Transverse colon (tissue), 4 donors: ENCODE results near the gene MYH9. TPM values are rescaled to one million over a fixed set of nuclear protein-coding genes. Genes with fewer than 3 reads are reported as not detected.
"Not testable (repeated sequence)": the region's sequence is repeated elsewhere in the genome, so short reads cannot be mapped to it uniquely, and the experiment has no call there.

Experiments used
- DNase-seq: peaks from one replicate; pipeline ENCODE4 v3.0.0-alpha.2; 2019
- H3K27ac ChIP-seq, 4 donors: fragments of 200-600 bp; sonication (generic); 2 replicates each; pipeline ENCODE4 v1.5.1; 2016 to 2018; ENCODE audit warnings: inconsistent platforms in 4 of 4
- H3K27me3 ChIP-seq: fragments of 200-600 bp; sonication (generic); 2 replicates; pipeline ENCODE4 v1.5.1; 2017; ENCODE audit warnings: inconsistent platforms
- H3K36me3 ChIP-seq, 4 donors: fragments of 200-600 bp; sonication (generic); 2 replicates each; pipeline ENCODE4 v1.5.1; 2017 to 2019; ENCODE audit warnings: inconsistent platforms in 4 of 4
- H3K4me1 ChIP-seq, 4 donors: fragments of 200-600 bp; sonication (generic); 2 replicates each; pipeline ENCODE4 v1.5.1; 2017 to 2020; ENCODE audit warnings: inconsistent platforms in 4 of 4
- H3K4me3 ChIP-seq, 4 donors: fragments of 200-600 bp; sonication (generic); 1 replicate in 1 of 4; 2 replicates in 3 of 4; pipeline versions ENCODE4 v1.5.1 to v1.6.1; 2017 to 2019; ENCODE audit warnings: inconsistent platforms in 4 of 4
- H3K9me3 ChIP-seq, 2 donors: fragments of 200-600 bp; sonication (generic); 2 replicates each; pipeline ENCODE4 v1.5.1; 2017 to 2019; ENCODE audit warnings: inconsistent platforms in 2 of 2
- CTCF ChIP-seq, 5 experiments: fragments of 200-600 bp in 3 of 5; fragments of 450-650 bp in 2 of 5; sonication (generic) in 3 of 5; IDR thresholded peaks; 1 replicate in 2 of 5; 2 replicates in 3 of 5; pipeline ENCODE4 v1.5.1; 2016 to 2017; ENCODE audit warnings: antibody characterized with exemption in 5 of 5, inconsistent platforms in 3 of 5, mild to moderate bottlenecking in 2 of 5, moderate library complexity in 1 of 5
- EP300 ChIP-seq: sonication (generic); formaldehyde crosslinking; IDR thresholded peaks from one replicate; pipeline ENCODE4 v1.6.1; 2017; ENCODE audit warnings: antibody characterized with exemption, low read depth
- POLR2A ChIP-seq: fragments of 450-650 bp; IDR thresholded peaks from one replicate; pipeline ENCODE4 v1.6.1; 2016; ENCODE audit warnings: antibody characterized with exemption, mild to moderate bottlenecking, moderate library complexity
- POLR2AphosphoS5 ChIP-seq, 3 donors: sonication (generic); formaldehyde crosslinking; IDR thresholded peaks; one replicate each; pipeline ENCODE4 v1.6.1; 2016; ENCODE audit warnings: antibody characterized with exemption in 3 of 3
- WGBS, 2 donors: methylation state at CpG; one replicate each; pipeline ENCODE4 v1.1.5; 2018; ENCODE audit warnings: low coverage in 1 of 2; 5-methylcytosine and 5-hydroxymethylcytosine counted together
- in situ Hi-C, 4 donors: fragments of 200-750 bp; cut with MboI; loops; one replicate each; pipeline versions ENCODE4 v1.15.0 to v1.15.1; 2017; ENCODE audit warnings: low sequenced_read_pairs in 3 of 4, low pct_ligation_motif_present in 1 of 4, low pct_unique_long_range_greater_than_20kb in 1 of 4
- intact Hi-C: fragments of 100-400 bp; cut with DNase I; formaldehyde crosslinking; loops from one replicate; pipeline ENCODE4 v1.15.1; 2023; ENCODE audit warnings: low total_unique reads
- total RNA-seq, 4 donors: library from RNA; depleted of rRNA; stranded (reverse); fragments of >200 nt; gene quantifications; one replicate each; pipeline ENCODE4 v1.1.0, GENCODE V29; 2016

MYH9 gene
- total RNA-seq, 4 donors from 2014 or later: 385 to 511 (median 460) TPM

- WGBS, 2 donors: 79% methylated on average over 7 of the region's 8 CpGs; no CpG with 5 or more reads in 1 of the 2 donors
- TF ChIP-seq EP300 (no peak), POLR2A (no peak), POLR2AphosphoS5 (IDR thresholded peaks at IDR 0.05) (no peak), CTCF (IDR thresholded peaks at IDR 0.05) (no peak)
- in situ Hi-C loops: no loop called here
- H3K4me1 ChIP-seq: peaks cover 11 to 51% (median 43%) of the 10 kb centered on the region in 4 donors
- intact Hi-C loops: no loop called here
- no peak for DNase-seq
- H3K36me3 ChIP-seq: no peaks in the 10 kb centered on the region
- H3K4me3 ChIP-seq: no peak overlapping the region
- no peaks in the 10 kb centered on the region for H3K9me3 ChIP-seq
- no peak overlapping the region for H3K27ac ChIP-seq
- no peaks in the 10 kb centered on the region for H3K27me3 ChIP-seq
Observed at GRCh38 chr22:36257308-36257707, 130.5 kb downstream of the MYH9 start.

GRCh38 chr22:36256478-36256877 is 131.3 kb downstream of the MYH9 start:
- no peaks in the 10 kb centered on the region for H3K9me3 ChIP-seq
- H3K4me1 ChIP-seq: peaks cover 11 to 51% (median 43%) of the 10 kb centered on the region in 4 donors
- no peaks in the 10 kb centered on the region for H3K36me3 ChIP-seq

GRCh38 chr22:36255572-36255971 is 132.2 kb downstream of the MYH9 start:
- Histone ChIP-seq H3K4me1 (peaks cover 11 to 51% (median 43%) of the 10 kb centered on the region in 4 donors), H3K27ac (peak overlapping the region in 3 of 4 donors; percentile 78 to 84 (median 81)), H3K4me3 (peak overlapping the region in 1 of 4 donors; percentile 50)
- H3K36me3 ChIP-seq, H3K27me3 ChIP-seq, H3K9me3 ChIP-seq, in situ Hi-C loops, intact Hi-C loops, DNase-seq: not testable (repeated sequence)
- WGBS, 2 donors: no CpG with 5 or more reads among the region's 5 CpGs

More at GRCh38 chr22:36256478-36256877, 131.3 kb downstream of the MYH9 start:
- intact Hi-C loops: no loop called here
- H3K27ac ChIP-seq: peak overlapping the region in 2 of 4 donors; percentile 16 to 21
- 71 to 75% methylated on average over 1 to 3 of the region's 3 CpGs for WGBS, 2 donors
- DNase-seq: no peak
- H3K4me3 ChIP-seq: no peak overlapping the region
- H3K27me3 ChIP-seq: no peaks in the 10 kb centered on the region
- in situ Hi-C loops: no loop called here
- TF ChIP-seq EP300: no peak
- TF ChIP-seq POLR2AphosphoS5 (IDR thresholded peaks at IDR 0.05): no peak
- no peak for TF ChIP-seq POLR2A
- TF ChIP-seq CTCF (IDR thresholded peaks at IDR 0.05): no peak

GRCh38 chr22:36253523-36254490 is 134.0 kb downstream of the MYH9 start:
- H3K9me3 ChIP-seq: no peaks in the 10 kb centered on the region
- peak overlapping the region; percentile 78 to 84 (median 80) for H3K27ac ChIP-seq
- in situ Hi-C loops: no loop called here
- H3K27me3 ChIP-seq: no peaks in the 10 kb centered on the region
- 45 to 66% methylated on average over 4 to 7 of the region's 7 CpGs for WGBS, 2 donors
- peak; percentile 58 for DNase-seq
- intact Hi-C loops: no loop called here
- peak overlapping the region; percentile 26 to 50 (median 36) for H3K4me3 ChIP-seq
- TF ChIP-seq POLR2AphosphoS5 (IDR thresholded peaks at IDR 0.05): no peak
- no peak for TF ChIP-seq EP300
- no peak for TF ChIP-seq POLR2A
- TF ChIP-seq CTCF (IDR thresholded peaks at IDR 0.05): no peak
- peaks cover 11 to 44% (median 37%) of the 10 kb centered on the region in 4 donors for H3K4me1 ChIP-seq
- no peaks in the 10 kb centered on the region for H3K36me3 ChIP-seq
